ENCODE data around the gene NTMT2.

The NTMT2 gene

DNA sequence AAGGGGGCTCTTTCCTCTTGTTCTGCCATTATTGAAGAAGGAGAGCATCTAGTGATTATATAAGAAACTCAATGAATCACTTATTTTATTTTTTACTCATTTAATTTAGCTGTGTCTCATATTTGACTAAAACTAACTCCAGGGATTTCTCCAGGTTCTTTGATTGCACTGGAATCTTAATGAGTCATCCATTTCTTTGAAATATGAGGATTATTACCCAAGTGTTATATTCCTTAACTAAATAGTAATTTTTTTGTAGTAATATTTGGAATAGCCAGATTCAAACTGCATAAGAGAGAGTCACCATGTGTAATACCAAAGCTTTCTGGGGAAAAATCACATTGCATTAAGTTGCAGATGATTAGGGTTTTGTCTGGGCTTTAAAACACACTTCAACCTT is 59.5 kb downstream of the NTMT2 start:
- no peak for DNase-seq (ENCODE audit: low read depth in 4 of 4, low spot score in 1 of 4)

DNA sequence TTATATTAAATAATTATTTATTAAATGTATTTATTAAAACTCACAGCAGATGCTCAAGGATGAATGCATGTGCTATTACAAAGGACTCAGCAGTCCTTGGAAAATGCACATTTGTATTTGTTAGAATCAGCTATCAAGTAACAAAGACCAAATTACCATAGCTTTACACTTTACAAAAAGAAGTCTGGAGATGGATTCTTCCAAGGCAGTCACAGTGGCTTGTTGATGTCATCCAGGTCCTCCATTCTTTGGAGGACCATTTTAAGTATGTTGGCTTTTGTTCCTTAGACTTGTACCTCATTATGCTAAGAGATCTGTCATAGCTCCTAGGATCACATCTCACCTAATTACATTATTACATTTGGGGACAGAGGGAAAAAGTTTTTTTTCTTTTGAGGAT is 63.4 kb downstream of the NTMT2 start:
- DNase-seq (ENCODE audit: low read depth in 4 of 4, low spot score in 1 of 4): no peak

DNA sequence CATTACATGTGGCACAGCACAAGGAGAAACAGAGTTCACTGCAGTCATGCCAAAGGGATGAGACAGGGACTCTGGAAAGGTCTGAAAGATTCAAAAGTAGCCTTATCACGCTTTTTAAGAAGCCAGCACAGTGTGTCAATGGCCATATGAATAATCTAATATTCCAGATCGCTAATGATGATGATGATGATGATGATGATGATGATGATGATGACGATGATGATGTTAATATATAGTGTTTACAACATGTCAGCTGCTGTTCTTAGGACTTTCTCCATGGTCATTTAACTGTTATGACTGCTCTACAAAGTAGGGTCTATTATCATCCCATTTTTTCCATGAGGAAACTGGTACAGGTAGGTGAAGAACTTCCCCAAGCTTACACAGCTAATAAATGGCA is 64.4 kb downstream of the NTMT2 start:
- DNase-seq (ENCODE audit: low read depth in 4 of 4, low spot score in 1 of 4): no peak

DNA sequence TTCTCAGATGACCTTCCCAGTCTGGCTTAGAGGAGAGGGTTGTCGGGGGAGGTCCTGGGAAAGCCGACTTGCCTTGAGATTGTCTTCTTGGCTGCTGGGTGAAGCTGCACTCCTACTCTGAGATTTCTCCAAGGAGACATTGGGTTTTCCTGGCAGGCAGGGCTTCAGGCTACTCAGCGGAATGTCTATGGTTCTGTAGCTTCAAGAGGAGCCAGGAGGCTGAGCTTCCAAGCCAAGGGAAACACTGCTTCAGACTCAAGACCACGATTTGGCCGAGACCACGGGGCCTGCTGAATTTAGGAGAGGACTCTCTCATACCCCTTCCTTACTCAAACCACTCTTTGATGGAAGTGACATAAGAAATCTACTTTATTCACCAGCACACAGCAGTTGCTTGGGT is 67.8 kb downstream of the NTMT2 start:
- no peak for DNase-seq (ENCODE audit: low read depth in 4 of 4, low spot score in 1 of 4)

DNA sequence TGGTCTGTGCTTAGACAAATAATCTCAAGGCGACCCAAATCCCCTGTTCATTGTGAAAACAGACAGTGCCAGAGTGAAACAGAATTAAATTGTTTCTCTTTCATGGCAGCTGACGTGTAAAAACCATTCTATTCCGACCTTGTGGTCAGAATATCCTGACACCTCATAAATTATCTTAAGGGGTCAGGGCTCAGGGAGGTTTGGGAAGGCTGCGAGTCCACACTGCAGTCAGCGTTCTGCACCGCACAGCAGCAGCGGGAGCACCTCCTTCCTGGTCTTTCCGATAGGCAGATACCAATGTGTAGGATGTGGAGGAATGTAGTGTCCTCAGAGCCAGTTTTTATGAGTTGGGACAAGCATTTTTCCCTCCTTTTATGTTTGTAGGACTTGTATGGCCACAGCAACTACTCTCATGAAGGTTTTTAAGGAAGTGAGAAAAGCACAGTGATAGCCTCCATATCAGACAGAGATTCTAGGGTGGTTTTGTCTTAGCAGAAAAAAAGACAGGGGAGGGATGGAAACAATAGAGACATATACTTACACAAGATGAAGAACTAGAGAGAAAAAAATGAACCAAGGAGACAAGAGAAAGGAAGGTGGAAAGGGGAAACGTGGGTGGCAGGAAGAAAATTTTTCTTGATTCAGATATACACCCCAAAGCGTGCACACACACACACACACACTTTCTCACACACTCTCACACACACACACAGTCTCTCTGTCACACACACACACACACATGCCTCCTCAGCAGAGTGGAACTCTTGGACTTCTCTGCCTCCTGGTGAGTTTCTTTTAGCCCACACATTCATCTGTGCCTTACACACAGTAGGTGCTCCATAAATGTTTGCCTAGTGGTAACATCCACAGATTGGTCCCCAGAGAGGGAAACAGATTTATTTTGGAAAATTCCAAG is 68.6 kb downstream of the NTMT2 start:
- DNase-seq (ENCODE audit: low read depth in 4 of 4, low spot score in 1 of 4): no peak

DNA sequence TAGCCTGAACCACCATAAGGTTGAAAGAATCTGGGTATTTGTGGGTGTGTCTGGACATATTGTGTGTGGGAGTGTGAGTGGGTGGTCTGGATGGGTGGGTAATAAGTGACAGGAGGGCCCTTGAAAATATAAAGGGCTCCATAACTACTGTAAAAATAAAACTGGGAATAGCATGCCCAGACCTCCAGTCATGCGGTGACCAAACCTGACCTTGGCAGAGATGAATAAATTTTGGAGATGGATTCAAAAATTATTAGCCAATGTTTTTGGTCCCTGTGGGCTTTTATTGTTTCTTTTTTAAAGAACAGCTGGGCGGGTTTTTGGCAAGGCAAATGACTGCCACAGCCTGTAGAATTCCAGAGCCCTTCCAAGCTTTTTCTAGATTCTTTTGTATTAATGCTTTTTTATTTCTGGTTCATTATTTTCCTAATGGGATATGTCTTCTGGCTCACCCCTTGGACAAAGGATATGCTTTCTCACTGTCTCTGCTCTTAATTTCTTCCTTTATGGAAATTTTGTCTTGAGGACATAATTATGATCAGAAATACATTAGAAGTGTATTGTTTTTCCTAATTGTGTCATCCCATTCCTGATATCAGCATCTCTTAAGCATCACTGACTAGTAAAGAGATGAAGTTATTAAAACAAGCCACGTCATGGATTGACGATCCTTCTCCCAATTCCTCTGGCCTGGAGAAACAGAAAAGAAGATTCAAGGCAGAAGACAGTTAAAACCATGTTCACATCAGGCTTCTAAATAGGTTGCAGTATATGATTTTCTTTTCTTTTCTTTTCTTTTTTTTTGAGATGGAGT is 69.5 kb downstream of the NTMT2 start:
- no peak for DNase-seq (ENCODE audit: low read depth in 4 of 4, low spot score in 1 of 4)

DNA sequence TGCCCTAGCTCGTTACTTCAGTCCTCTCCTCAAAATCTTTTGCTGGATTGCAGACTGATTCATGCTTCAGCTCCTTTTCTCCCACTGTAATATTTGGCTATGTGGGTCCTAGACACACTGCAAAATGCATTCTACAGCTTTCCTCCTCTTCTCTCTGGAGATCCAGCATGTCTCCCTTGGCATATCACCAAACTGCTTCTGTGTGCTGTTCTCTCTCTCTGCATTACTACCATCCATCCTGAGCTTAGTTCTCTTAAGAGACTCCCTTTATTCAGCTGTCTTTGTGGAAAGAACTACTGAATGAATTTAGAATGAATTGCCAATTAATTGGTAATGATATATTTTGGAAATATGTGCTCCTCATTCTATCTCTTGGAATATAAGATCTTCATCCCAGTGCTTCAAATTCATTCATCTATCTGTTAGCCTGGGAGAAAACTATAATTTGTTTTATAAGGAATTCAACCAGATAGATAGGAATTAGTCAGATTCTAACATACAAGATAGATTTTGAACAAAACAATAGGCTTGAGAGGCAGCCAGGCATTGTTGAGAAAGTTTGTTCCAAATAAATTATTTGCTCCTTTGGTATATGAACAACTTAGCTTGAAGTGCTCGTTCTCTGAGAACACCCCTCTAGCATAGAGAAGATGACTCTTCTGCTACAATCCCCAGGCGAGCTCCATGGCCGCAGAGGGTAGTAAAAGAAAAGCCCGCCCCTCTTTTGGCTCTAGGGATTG is 71.9 kb downstream of the NTMT2 start:
- no peak for DNase-seq (ENCODE audit: low read depth in 4 of 4, low spot score in 1 of 4)

DNA sequence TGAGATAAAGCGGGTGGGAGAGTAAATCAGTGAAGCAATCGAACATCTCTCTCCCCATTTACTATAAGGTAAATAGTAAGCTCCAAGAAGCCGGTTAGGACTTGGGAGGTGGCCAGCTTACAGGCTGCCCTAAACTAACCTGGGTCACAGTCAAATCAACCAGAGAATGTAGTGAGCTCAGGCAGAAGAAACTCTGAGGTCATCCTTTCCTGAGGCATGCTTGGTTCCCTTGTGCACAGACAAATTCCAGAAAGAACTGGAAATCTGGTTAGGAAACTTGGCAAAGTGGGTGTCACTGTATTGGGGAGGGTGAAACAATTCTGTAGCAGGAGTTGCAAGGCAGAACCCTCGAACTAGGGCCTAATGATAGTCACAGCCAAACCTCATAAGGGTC is 72.5 kb downstream of the NTMT2 start:
- no peak for DNase-seq (ENCODE audit: low read depth in 4 of 4, low spot score in 1 of 4)

Data from stimulated activated CD4-positive, alpha-beta T cell treated with anti-CD3 and anti-CD28 coated beads, Interleukin-1b, Interleukin-23, amount 100 ng/mL, for 24 hours (primary cell).